Neural cell (in vitro differentiated cells): ENCODE data around the gene TPT1.

ENCODE experiments used
- CTCF ChIP-seq: fragments of 450-650 bp; IDR thresholded peaks from 2 replicates; pipeline ENCODE4 v1.5.1; 2014; ENCODE audit warnings: antibody characterized with exemption, mild to moderate bottlenecking, moderate library complexity; ENCODE audit not compliant: poor library complexity, severe bottlenecking
- EP300 ChIP-seq: fragments of 450-650 bp; conservative IDR thresholded peaks from 2 replicates; pipeline ENCODE4 v1.6.1; 2014; ENCODE audit warnings: antibody characterized with exemption, mild to moderate bottlenecking, moderate library complexity; ENCODE audit not compliant: poor library complexity, severe bottlenecking
- EZH2 ChIP-seq: fragments of 200-600, 300-800 bp; shearing (Covaris generic), sonication (generic); IDR thresholded peaks from 2 replicates; pipeline ENCODE4 v1.6.1; 2014; ENCODE audit warnings: antibody characterized with exemption, low read length, borderline replicate concordance, mild to moderate bottlenecking; ENCODE audit not compliant: insufficient read depth, poor library complexity, severe bottlenecking
- POLR2AphosphoS5 ChIP-seq: IDR thresholded peaks from 2 replicates; pipeline ENCODE4 v1.6.1; 2012
- RAD21 ChIP-seq: fragments of 450-650 bp; conservative IDR thresholded peaks from 2 replicates; pipeline ENCODE4 v1.6.1; 2014; ENCODE audit warnings: antibody characterized with exemption, mild to moderate bottlenecking, moderate library complexity
- TAF1 ChIP-seq: IDR thresholded peaks from 2 replicates; pipeline ENCODE4 v1.6.1; 2012; ENCODE audit warnings: low read depth
- TF ChIP-seq, protein P1 (sequence below): IDR thresholded peaks from 2 replicates; pipeline ENCODE4 v1.6.1; 2012; ENCODE audit warnings: borderline replicate concordance

GRCh38 chr13:45300190-45300985 is 40.6 kb downstream of the TPT1 start:
- TF ChIP-seq CTCF (no peak), RAD21 (no peak), POLR2AphosphoS5 (no peak), EP300 (no peak), EZH2 (no peak), TAF1 (no peak)
- TF ChIP-seq, protein P1, sequence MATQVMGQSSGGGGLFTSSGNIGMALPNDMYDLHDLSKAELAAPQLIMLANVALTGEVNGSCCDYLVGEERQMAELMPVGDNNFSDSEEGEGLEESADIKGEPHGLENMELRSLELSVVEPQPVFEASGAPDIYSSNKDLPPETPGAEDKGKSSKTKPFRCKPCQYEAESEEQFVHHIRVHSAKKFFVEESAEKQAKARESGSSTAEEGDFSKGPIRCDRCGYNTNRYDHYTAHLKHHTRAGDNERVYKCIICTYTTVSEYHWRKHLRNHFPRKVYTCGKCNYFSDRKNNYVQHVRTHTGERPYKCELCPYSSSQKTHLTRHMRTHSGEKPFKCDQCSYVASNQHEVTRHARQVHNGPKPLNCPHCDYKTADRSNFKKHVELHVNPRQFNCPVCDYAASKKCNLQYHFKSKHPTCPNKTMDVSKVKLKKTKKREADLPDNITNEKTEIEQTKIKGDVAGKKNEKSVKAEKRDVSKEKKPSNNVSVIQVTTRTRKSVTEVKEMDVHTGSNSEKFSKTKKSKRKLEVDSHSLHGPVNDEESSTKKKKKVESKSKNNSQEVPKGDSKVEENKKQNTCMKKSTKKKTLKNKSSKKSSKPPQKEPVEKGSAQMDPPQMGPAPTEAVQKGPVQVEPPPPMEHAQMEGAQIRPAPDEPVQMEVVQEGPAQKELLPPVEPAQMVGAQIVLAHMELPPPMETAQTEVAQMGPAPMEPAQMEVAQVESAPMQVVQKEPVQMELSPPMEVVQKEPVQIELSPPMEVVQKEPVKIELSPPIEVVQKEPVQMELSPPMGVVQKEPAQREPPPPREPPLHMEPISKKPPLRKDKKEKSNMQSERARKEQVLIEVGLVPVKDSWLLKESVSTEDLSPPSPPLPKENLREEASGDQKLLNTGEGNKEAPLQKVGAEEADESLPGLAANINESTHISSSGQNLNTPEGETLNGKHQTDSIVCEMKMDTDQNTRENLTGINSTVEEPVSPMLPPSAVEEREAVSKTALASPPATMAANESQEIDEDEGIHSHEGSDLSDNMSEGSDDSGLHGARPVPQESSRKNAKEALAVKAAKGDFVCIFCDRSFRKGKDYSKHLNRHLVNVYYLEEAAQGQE: no peak
